SIG-M5 (cell line): ENCODE data around the gene PPEF2.

Experiments used
- DNase-seq: peaks from one replicate; lab custom pipeline; 2025; lab: John Stamatoyannopoulos, UW

Gene PPEF2

GRCh38 chr4:75831856-75832405, 70.3 kb downstream of the PPEF2 start:
- DNase-seq = no peak

DNA sequence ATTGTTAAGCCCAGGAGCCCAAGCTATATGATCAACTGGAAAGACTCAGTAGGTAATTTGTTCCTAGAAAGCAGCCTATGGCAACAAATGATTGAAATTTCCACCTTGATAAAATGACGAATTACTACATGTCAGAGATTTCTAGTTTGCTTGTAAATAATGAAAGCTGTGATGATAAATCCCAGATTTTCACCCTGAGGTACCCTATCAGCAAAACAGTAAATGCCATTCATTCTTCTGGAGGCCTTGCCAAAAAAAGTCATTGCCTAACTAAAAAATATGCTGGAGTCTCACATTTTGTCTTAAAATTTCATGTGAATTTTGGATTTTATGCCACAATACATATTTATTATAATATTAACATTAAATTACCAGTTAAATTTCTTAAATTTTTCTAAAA, 71.3 kb downstream of the PPEF2 start:
- DNase-seq = no peak

GRCh38 chr4:75823812-75824211, 78.4 kb downstream of the PPEF2 start:
- DNase-seq = no peak

GRCh38 chr4:75822416-75822815, 79.8 kb downstream of the PPEF2 start:
- no peak for DNase-seq

DNA sequence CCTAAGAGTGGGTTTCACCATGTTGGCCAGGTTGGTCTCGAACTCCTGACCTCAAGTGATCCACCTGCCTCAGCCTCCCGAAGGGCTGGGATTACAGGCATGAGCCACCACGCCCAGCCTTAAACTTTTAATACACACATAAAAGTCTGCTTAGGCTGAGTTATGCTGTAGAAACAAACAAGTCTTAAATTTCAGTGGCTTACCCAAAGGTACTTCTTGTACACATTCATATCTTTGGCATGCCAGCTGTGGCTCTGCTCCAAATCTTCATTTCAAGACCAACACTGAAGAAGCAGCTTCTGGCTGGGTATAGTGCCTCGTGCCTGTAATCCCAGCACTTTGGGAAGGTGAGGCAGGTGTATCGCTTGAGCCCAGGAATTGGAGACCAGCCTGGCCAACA, 80.3 kb downstream of the PPEF2 start:
- DNase-seq = no peak

DNA sequence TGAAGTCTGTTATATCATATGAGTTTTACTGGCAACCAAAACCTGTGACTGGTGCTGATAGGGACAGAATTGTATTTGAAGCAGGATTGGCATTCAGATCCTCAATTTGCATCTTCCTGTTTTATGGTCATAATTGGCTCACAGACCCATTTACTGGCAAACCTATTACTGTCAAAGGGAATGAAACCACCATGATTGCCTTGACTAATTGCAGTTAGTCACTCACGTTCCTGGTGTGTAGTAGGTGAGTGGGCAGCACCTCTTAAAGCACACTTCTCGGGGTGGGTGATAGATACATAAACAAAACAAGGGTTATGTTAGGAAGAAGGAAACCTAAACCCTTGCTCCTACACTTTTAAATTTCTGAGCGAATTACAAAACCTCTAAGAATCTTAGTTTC, 81.0 kb downstream of the PPEF2 start:
- DNase-seq = no peak

DNA sequence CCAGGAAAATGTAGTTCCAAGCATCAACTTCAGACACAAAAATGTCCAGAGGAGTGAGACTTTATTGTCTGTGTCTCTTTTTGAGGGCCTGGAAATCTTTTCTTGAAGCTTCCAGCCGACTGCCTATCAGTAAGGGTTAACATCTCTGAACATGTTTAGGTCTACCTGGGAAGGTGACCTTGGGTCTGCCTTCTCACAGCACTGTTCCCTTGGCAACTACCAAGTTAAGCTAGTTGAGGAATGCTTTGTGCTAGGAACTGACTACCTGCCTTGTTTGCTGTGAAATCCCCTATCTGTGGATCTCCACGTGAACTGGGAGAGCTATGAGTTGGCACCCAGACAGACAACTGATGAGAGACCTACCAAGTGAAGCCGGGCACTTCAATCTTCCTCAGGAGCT, 81.6 kb downstream of the PPEF2 start:
- DNase-seq = no peak

DNA sequence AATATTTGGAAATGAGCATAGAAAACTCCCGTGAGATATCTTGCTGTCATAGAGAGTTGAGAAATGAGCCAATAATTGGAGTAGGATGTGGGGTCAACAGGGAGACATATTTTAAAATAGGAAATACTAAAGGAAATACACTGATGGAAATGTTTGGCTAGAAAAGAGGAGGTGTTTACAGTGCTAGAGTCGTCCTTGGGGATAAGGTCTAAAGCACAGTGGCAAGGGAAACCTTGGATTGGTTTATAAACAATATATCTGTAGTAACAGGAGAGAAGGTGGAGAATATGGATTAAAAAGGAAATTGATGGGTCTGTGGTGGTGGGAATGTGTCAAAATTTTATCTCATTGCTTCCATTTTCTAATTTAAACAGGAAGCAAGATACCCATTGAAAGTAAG, 82.1 kb downstream of the PPEF2 start:
- no peak for DNase-seq

DNA sequence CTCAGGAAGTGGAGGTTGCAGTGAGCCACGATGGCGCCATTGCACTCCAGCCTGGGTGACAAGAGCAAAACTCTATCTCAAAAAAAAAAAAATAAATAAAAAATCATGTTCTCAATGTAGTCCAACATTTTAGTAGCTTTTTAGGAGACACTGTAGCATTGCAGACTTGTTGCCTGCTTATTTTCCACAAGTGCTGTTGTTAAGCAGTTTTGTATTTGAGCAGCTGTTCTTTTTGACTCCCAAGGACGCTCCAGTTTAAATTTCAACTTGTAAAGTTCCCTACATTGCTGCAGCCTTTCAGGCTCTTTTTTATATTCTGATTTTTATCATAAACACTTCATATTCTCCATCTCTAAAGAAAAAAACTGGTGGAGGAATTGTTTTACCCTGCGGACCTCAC, 83.1 kb downstream of the PPEF2 start:
- no peak for DNase-seq

DNA sequence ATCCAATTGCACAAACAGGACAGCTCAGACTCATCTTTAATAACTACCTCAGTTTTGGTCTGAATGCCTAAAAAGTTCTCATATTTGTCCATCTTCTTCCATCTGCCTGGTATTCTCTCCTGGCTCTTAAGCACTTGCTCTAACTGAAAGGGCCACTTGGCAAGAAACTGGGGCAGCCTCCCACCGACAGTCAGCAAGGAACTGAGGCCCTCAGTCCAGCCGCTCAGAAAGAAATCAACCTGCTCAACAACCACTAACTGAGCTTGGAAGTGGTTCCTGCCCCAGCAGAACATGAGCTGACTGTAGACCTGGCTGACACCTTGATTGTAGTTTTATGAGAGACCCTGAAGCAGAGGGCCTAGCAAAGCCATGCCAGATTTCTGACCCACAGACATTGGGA, 84.4 kb downstream of the PPEF2 start:
- no peak for DNase-seq
